ENCODE results near the gene DMWD. TPM values are rescaled to one million over a fixed set of nuclear protein-coding genes. Genes with fewer than 3 reads are reported as not detected.

Gene DMWD
- total and polyA plus RNA-seq, 2 of the 13 experiments (the other 11 are each of a cell fraction or from before 2014, with no cell fraction given), result 10.3 to 14.9 TPM

- TF ChIP-seq ZNF777 (CRISPR knock-in tag; IDR thresholded peaks at IDR 0.05) (no peak), ZNF546 (CRISPR knock-in tag; conservative IDR thresholded peaks at IDR 0.05) (no peak), CREB3 (CRISPR knock-in tag; IDR thresholded peaks at IDR 0.05) (no peak), SIN3A (IDR thresholded peaks at IDR 0.05; ENCODE audit: borderline replicate concordance, low read depth, low read length) (peak; percentile 35; the same call in 1 of the 2 replicates), ZSCAN29 (CRISPR knock-in tag; conservative IDR thresholded peaks at IDR 0.05) (no peak), ZBTB3 (CRISPR knock-in tag; IDR thresholded peaks at IDR 0.05; ENCODE audit: borderline replicate concordance, low read depth) (no peak), ZNF496 (CRISPR knock-in tag; IDR thresholded peaks at IDR 0.05; ENCODE audit: insufficient replicate concordance) (no peak), MXD4 (CRISPR knock-in tag; IDR thresholded peaks at IDR 0.05) (peak; percentile 42; the same call in 1 of the 2 replicates), FOXA1 (IDR thresholded peaks at IDR 0.05) (no peak), FOXA1 (CRISPR knock-in tag; IDR thresholded peaks at IDR 0.05) (no peak), ZNF326 (CRISPR knock-in tag; IDR thresholded peaks at IDR 0.05; ENCODE audit: borderline replicate concordance) (no peak), PATZ1 (CRISPR knock-in tag; IDR thresholded peaks at IDR 0.05) (peak; percentile 83), ATF5 (CRISPR knock-in tag; IDR thresholded peaks at IDR 0.05; ENCODE audit: low read depth) (no peak), ZNF510 (CRISPR knock-in tag; IDR thresholded peaks at IDR 0.05; ENCODE audit: low read depth) (no peak), ZSCAN21 (CRISPR knock-in tag; IDR thresholded peaks at IDR 0.05; ENCODE audit: borderline replicate concordance) (peak; percentile 17; the same call in 1 of the 2 replicates), ZNF281 (CRISPR knock-in tag; IDR thresholded peaks at IDR 0.05; ENCODE audit: borderline replicate concordance) (peak; percentile 36; the same call in 1 of the 2 replicates), ZNF792 (CRISPR knock-in tag; IDR thresholded peaks at IDR 0.05) (no peak), RARA (CRISPR knock-in tag; IDR thresholded peaks at IDR 0.05) (no peak), SOX6 (IDR thresholded peaks at IDR 0.05) (no peak), SOX6 (CRISPR knock-in tag; IDR thresholded peaks at IDR 0.05) (no peak; the same call in 1 of the 2 replicates), YEATS2 (CRISPR knock-in tag; IDR thresholded peaks at IDR 0.05; ENCODE audit: borderline replicate concordance) (no peak; the same call in 1 of the 2 replicates), ARHGAP35 (CRISPR knock-in tag; IDR thresholded peaks at IDR 0.05; ENCODE audit: borderline replicate concordance) (no peak), DRAP1 (CRISPR knock-in tag; IDR thresholded peaks at IDR 0.05) (peak; percentile 38; the same call in 1 of the 2 replicates), ZBTB1 (CRISPR knock-in tag; IDR thresholded peaks at IDR 0.05; ENCODE audit: borderline replicate concordance) (no peak), HNRNPLL (IDR thresholded peaks at IDR 0.05; ENCODE audit: low read depth, low read length, poor library complexity, severe bottlenecking) (no peak)
These were observed 25.2 kb downstream of the DMWD start (continued) for GRCh38 chr19:45767410-45767880.
